ENCODE data around the gene ZNF280A.

The ZNF280A gene

DNA sequence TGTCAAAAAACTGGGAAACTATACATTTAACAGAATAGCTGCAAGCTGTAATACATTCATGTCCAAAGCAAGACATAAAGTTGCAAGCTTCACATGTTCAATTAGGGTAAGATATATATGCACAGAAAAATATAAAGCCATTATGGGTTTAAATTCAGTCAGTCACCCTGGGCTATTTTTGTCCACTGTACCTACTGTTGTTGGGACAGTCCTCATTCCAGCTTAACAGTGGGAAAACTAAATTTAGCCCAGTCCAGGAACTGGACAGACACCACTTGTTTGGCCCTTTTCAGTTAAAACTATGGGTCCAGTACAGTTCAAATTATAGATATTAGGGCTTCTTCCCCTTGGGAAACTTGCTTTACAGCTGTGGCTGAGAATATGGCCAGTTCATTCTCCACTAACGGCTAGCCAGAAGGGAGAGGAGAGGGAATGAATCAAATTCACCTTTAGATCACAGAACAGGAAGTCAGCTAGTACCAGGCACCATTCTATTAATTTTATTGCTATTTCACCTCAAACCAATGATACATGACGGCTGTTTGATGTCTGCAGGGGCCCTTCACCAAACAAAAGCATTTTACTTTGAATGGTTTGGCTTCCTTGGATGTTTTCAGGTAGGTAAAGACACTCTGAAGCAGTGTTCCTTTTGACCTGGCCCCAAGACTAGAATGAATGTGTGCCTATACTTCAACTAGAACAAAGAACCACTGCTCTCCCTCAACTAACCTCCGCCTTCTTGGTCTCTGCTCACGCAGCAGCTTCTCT is 33.8 kb downstream of the ZNF280A start:
- H3K27ac ChIP-seq = no peak overlapping the region
- TF ChIP-seq, protein P1, sequence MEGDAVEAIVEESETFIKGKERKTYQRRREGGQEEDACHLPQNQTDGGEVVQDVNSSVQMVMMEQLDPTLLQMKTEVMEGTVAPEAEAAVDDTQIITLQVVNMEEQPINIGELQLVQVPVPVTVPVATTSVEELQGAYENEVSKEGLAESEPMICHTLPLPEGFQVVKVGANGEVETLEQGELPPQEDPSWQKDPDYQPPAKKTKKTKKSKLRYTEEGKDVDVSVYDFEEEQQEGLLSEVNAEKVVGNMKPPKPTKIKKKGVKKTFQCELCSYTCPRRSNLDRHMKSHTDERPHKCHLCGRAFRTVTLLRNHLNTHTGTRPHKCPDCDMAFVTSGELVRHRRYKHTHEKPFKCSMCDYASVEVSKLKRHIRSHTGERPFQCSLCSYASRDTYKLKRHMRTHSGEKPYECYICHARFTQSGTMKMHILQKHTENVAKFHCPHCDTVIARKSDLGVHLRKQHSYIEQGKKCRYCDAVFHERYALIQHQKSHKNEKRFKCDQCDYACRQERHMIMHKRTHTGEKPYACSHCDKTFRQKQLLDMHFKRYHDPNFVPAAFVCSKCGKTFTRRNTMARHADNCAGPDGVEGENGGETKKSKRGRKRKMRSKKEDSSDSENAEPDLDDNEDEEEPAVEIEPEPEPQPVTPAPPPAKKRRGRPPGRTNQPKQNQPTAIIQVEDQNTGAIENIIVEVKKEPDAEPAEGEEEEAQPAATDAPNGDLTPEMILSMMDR (conservative IDR thresholded peaks at IDR 0.05; ENCODE audit: low read depth) = no peak
- POLR2A ChIA-PET (ENCODE audit: low non-redundant PET) = no interaction called here
- no peak for DNase-seq (ENCODE audit: low spot score)
- CTCF ChIA-PET = interaction anchor here (0.7 kb wide), 1 partner anchor 283 kb away, joined by 3 read pairs; no protein-coding TSS in a partner anchor

GRCh38 chr22:22485524-22485923 is 34.5 kb downstream of the ZNF280A start:
- TF ChIP-seq, protein P1 (conservative IDR thresholded peaks at IDR 0.05; ENCODE audit: low read depth) = no peak
- no peak overlapping the region for H3K27ac ChIP-seq
- ChIA-PET CTCF (no interaction called here), POLR2A (ENCODE audit: low non-redundant PET) (no interaction called here)
- DNase-seq (ENCODE audit: low spot score) = no peak

- H3K27ac ChIP-seq = no peak overlapping the region
- no peak for DNase-seq (ENCODE audit: low spot score)
- ChIA-PET CTCF (no interaction called here), POLR2A (ENCODE audit: low non-redundant PET) (no interaction called here)
- TF ChIP-seq, protein P1 (conservative IDR thresholded peaks at IDR 0.05; ENCODE audit: low read depth) = no peak
These were observed 36.0 kb downstream of the ZNF280A start for GRCh38 chr22:22484023-22484422.

DNA sequence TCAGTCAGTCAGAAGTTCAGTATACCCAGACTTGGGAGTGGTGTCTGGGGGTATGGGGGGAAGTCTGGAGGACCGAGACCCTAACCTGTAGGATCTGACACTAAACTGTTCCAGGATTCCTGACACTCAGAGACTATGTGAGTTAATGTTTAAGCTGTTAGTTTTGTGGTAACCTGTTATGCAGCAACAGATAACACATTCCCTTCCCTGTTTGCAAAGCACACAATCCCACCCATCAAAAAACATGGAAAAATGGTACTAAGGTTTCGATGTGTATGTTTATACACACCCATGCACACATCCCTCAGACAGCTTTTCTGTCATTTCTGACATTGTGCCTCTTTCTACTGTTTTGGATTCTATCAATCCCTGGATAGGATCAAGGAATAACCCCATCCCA is 39.1 kb downstream of the ZNF280A start:
- TF ChIP-seq, protein P1 (conservative IDR thresholded peaks at IDR 0.05; ENCODE audit: low read depth) = no peak

DNA sequence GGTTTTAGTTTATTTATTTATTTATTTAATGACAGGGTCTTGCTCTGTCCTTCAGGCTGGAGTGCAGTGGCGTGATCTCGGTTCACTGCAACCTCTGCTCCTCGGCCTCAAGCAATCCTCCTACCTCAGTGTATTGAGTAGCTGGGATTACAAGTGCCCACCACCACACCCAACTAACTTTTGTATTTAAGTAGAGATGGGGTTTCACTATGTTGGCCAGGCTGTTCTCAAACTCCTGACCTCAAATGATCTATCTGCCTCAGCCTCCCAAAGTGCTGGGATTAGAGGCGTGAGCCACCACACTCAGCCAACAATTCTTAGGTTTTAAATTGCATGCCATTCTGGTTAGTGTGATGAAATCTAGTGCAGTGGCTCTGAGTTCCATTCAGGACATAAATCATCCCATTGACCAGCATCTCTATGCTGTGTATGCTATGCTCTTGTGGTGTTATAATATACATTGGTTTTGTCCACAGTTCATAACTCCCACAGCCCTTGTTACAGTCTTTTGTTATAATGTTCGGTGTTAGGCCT is 40.0 kb downstream of the ZNF280A start:
- no peak overlapping the region for H3K27ac ChIP-seq
- TF ChIP-seq, protein P1 (conservative IDR thresholded peaks at IDR 0.05; ENCODE audit: low read depth) = no peak
- POLR2A ChIA-PET (ENCODE audit: low non-redundant PET) = no interaction called here
- no peak for DNase-seq (ENCODE audit: low spot score)
- CTCF ChIA-PET = no interaction called here

More for the DNA sequence above, 39.1 kb downstream of the ZNF280A start:
- no peak for DNase-seq (ENCODE audit: low spot score)
- H3K27ac ChIP-seq = no peak overlapping the region
- POLR2A ChIA-PET (ENCODE audit: low non-redundant PET) = no interaction called here
- CTCF ChIA-PET = no interaction called here

- ChIA-PET POLR2A (ENCODE audit: low non-redundant PET) (no interaction called here), CTCF (no interaction called here)
These were observed 41.0 kb downstream of the ZNF280A start for GRCh38 chr22:22479116-22479515.

More at GRCh38 chr22:22479116-22479515, 41.0 kb downstream of the ZNF280A start:
- TF ChIP-seq, protein P1 (conservative IDR thresholded peaks at IDR 0.05; ENCODE audit: low read depth) = no peak
- no peak for DNase-seq (ENCODE audit: low spot score)
- H3K27ac ChIP-seq = no peak overlapping the region
